Measurements from ENCODE around the gene IP6K1. TPM values are rescaled to one million over a fixed set of nuclear protein-coding genes. Genes with fewer than 3 reads are reported as not detected.
A peak's percentile ranks its signal among the peaks of the same experiment; 100 is the strongest.

IP6K1 gene
- total RNA-seq, 1 donor from 2014 or later = 63.3 TPM

- no peak for DNase-seq (ENCODE audit: low read depth, low spot score)
- H3K36me3 Mint-ChIP-seq (ENCODE audit: low read depth) = no peaks in the 10 kb centered on the region
- no peak overlapping the region for H3K4me3 Mint-ChIP-seq
- no peaks in the 10 kb centered on the region for H3K9me3 Mint-ChIP-seq
- H3K4me1 Mint-ChIP-seq = peaks cover 6% of the 10 kb centered on the region
- TF ChIP-seq CTCF (conservative IDR thresholded peaks at IDR 0.05) = no peak
- H3K27ac Mint-ChIP-seq (ENCODE audit: unreplicated experiment) = peak overlapping the region; percentile 19
- no peaks in the 10 kb centered on the region for H3K27me3 Mint-ChIP-seq (ENCODE audit: low read depth)
These were observed 26.7 kb upstream of the IP6K1 start for GRCh38 chr3:49812916-49813496.

GRCh38 chr3:49807431-49808114 lies 21.2 kb upstream of the IP6K1 start:
- Mint-ChIP-seq H3K36me3 (ENCODE audit: low read depth) (no peaks in the 10 kb centered on the region), H3K4me3 (peak overlapping the region; percentile 93), H3K27ac (ENCODE audit: unreplicated experiment) (peak overlapping the region; percentile 95), H3K9me3 (no peaks in the 10 kb centered on the region), H3K27me3 (ENCODE audit: low read depth) (peaks cover 17% of the 10 kb centered on the region), H3K4me1 (peaks cover 39% of the 10 kb centered on the region)
- no peak for TF ChIP-seq CTCF (conservative IDR thresholded peaks at IDR 0.05)
- no peak for DNase-seq (ENCODE audit: low read depth, low spot score)

- Mint-ChIP-seq H3K27ac (ENCODE audit: unreplicated experiment) (peak overlapping the region; percentile 98), H3K4me3 (peak overlapping the region; percentile 93), H3K36me3 (ENCODE audit: low read depth) (no peaks in the 10 kb centered on the region), H3K9me3 (no peaks in the 10 kb centered on the region), H3K27me3 (ENCODE audit: low read depth) (peaks cover 24% of the 10 kb centered on the region), H3K4me1 (peaks cover 46% of the 10 kb centered on the region)
- peak; percentile 16 for DNase-seq (ENCODE audit: low read depth, low spot score)
- TF ChIP-seq CTCF (conservative IDR thresholded peaks at IDR 0.05) = no peak
These were observed 20.5 kb upstream of the IP6K1 start for GRCh38 chr3:49806850-49807249.

GRCh38 chr3:49805897-49806701 lies 19.8 kb upstream of the IP6K1 start:
- peak overlapping the region; percentile 98 for H3K27ac Mint-ChIP-seq (ENCODE audit: unreplicated experiment)
- peak overlapping the region; percentile 93 for H3K4me3 Mint-ChIP-seq
- H3K27me3 Mint-ChIP-seq (ENCODE audit: low read depth) = peaks cover 32% of the 10 kb centered on the region
- no peaks in the 10 kb centered on the region for H3K36me3 Mint-ChIP-seq (ENCODE audit: low read depth)
- DNase-seq (ENCODE audit: low read depth, low spot score) = peak; percentile 46
- peaks cover 54% of the 10 kb centered on the region for H3K4me1 Mint-ChIP-seq
- no peaks in the 10 kb centered on the region for H3K9me3 Mint-ChIP-seq
- TF ChIP-seq CTCF (conservative IDR thresholded peaks at IDR 0.05) = no peak

- Mint-ChIP-seq H3K4me1 (peaks cover 56% of the 10 kb centered on the region), H3K27me3 (ENCODE audit: low read depth) (peaks cover 34% of the 10 kb centered on the region), H3K4me3 (peak overlapping the region; percentile 93), H3K9me3 (no peaks in the 10 kb centered on the region), H3K27ac (ENCODE audit: unreplicated experiment) (peak overlapping the region; percentile 96), H3K36me3 (ENCODE audit: low read depth) (no peaks in the 10 kb centered on the region)
- no peak for TF ChIP-seq CTCF (conservative IDR thresholded peaks at IDR 0.05)
- DNase-seq (ENCODE audit: low read depth, low spot score) = no peak
These were observed 19.0 kb upstream of the IP6K1 start for GRCh38 chr3:49805367-49805782.
